A549 treated with Mapracorat at 1 μM for 4 hours (cell line): Measurements from ENCODE around the gene SDR42E1. TPM values are rescaled to one million over a fixed set of nuclear protein-coding genes. Genes with fewer than 3 reads are reported as not detected.

Experiments used
- total RNA-seq: library from RNA; stranded (reverse); fragments of 200-300 nt; extraction: Qiagen RNA extraction; gene quantifications from 5 replicates; pipeline ENCODE4 v1.2.3, GENCODE V29; 2022

The SDR42E1 gene, protein sequence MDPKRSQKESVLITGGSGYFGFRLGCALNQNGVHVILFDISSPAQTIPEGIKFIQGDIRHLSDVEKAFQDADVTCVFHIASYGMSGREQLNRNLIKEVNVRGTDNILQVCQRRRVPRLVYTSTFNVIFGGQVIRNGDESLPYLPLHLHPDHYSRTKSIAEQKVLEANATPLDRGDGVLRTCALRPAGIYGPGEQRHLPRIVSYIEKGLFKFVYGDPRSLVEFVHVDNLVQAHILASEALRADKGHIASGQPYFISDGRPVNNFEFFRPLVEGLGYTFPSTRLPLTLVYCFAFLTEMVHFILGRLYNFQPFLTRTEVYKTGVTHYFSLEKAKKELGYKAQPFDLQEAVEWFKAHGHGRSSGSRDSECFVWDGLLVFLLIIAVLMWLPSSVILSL
- total RNA-seq: 0.81 to 1.9 TPM (median 1.1 TPM) in 5 replicates

DNA sequence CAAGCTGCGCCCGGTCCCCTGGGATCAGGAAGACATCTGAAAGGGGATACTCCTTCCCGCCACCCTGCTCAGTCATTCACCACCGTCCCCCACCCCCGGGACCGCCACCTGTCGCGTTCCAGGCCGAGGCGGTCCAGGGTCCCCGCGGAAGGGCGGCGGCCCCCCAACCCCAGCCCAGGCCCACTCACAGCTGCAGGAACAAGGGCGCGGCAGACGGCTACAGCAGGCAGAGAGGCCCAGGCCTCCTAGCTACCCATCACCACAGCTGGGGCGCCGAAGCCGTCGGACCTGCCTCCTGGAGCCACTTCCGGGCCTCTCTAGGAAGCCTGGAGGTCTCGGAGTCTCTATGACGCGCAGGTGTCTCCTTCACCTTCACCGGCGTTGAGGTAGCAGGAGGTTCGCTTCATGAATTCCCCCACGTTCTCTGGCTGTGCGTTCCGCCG lies at the start of gene SDR42E1:
TSS of gene SDR42E1 (minus strand) at position 272 of the 443 bp plus-strand sequence. CDS start 10,612 bp downstream, outside the sequence.

DNA sequence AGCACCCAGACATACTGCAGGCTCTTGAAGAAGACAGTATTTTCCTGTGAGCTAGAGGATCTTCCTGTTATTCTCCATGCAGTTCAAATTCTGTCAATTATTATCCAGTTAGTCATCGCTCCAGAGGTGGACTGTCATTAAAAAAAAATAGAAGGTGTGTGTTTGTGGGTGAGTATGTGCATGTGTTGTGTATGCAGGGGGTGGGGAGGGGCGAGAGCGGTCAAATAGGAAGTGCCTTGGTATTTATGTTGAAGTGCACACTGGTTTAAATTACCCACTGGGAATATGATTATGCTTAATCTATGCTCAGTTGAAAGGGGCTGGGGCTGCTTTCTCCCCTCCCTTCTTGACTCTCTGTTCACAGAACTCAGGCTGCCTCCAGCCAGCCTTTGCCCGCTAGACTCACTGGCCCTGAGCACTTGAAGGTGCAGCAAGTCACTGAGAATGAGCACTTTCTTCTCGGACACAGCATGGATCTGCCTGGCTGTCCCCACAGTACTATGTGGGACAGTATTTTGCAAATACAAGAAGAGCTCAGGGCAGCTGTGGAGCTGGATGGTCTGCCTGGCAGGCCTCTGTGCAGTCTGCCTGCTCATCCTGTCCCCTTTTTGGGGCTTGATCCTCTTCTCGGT lies 23.8 kb upstream of the SDR42E1 start, which contains the start of gene HSD17B2:
TSS of gene HSD17B2 (plus strand) at position 273 of the 632 bp plus-strand sequence. CDS start at position 445, 172 bp downstream.

Other genes with a start within 250 kb of the SDR42E1 start
- gene PLCG2, start 232.2 kb downstream of the SDR42E1 start, total RNA-seq: 2.4 to 5.0 TPM (median 4.1 TPM) in 5 replicates
- gene HSD17B2, start 23.8 kb upstream of the SDR42E1 start, total RNA-seq: 0.15 TPM in 1 of 5 replicates, not detected in the others
- gene MPHOSPH6, start 158.8 kb upstream of the SDR42E1 start, total RNA-seq: 25.7 to 43.8 TPM (median 28.2 TPM) in 5 replicates